CD14-positive monocyte (primary cell): ENCODE measurements around the gene ZNF23. TPM values are rescaled to one million over a fixed set of nuclear protein-coding genes. Genes with fewer than 3 reads are reported as not detected.

Source experiments
- DNase-seq, 3 donors: peaks; one replicate each; pipeline ENCODE4 v3.0.0-alpha.2; 2011 to 2022
- H2AFZ ChIP-seq: 2 replicates; pipeline ENCODE4 v1.6.0; 2012; ENCODE audit warnings: mild to moderate bottlenecking, low read depth, low read length, inconsistent platforms; ENCODE audit not compliant: insufficient read depth, poor library complexity, severe bottlenecking
- H3K27ac ChIP-seq, 2 donors: 1 replicate in 1 of 2; 2 replicates in 1 of 2; pipeline ENCODE4 v1.5.1; 2012 to 2013; ENCODE audit warnings: low read length in 2 of 2, control low read depth in 1 of 2, inconsistent platforms in 1 of 2, low read depth in 1 of 2, mild to moderate bottlenecking in 1 of 2
- H3K27me3 ChIP-seq, 2 donors: one replicate each; pipeline versions ENCODE4 v1.6.0 to v1.6.1; 2011 to 2013; ENCODE audit warnings: low read length in 2 of 2; ENCODE audit not compliant: control insufficient read depth in 2 of 2, insufficient read depth in 2 of 2
- H3K36me3 ChIP-seq, 2 donors: replicated peaks in 1 of 2; 1 replicate in 1 of 2; 2 replicates in 1 of 2; pipeline versions ENCODE4 v1.5.1 to v1.6.1; 2012 to 2013; ENCODE audit warnings: low read length in 2 of 2, control low read depth in 1 of 2, inconsistent platforms in 1 of 2, mild to moderate bottlenecking in 1 of 2; ENCODE audit not compliant: insufficient read depth in 2 of 2, control insufficient read depth in 1 of 2
- H3K4me1 ChIP-seq, 2 donors: 1 replicate in 1 of 2; 2 replicates in 1 of 2; pipeline versions ENCODE4 v1.5.1 to v1.6.1; 2012 to 2013; ENCODE audit warnings: low read length in 2 of 2, control low read depth in 1 of 2, inconsistent platforms in 1 of 2, mild to moderate bottlenecking in 1 of 2, moderate library complexity in 1 of 2; ENCODE audit not compliant: insufficient read depth in 2 of 2, control insufficient read depth in 1 of 2
- H3K4me2 ChIP-seq: replicated peaks from 2 replicates; pipeline ENCODE3; 2012; ENCODE audit warnings: low read length, moderate library complexity, mild to moderate bottlenecking; ENCODE audit not compliant: poor library complexity, severe bottlenecking; ENCODE audit errors: extremely low read depth
- H3K4me3 ChIP-seq, 3 experiments: fragments of 200-600 bp in 1 of 3; sonication (generic) in 1 of 3; replicated peaks in 1 of 3; 1 replicate in 2 of 3; 2 replicates in 1 of 3; pipeline ENCODE4 v1.5.1; 2011 to 2013; ENCODE audit warnings: low read length in 3 of 3, mild to moderate bottlenecking in 3 of 3, control low read depth in 2 of 3, low read depth in 2 of 3, inconsistent platforms in 1 of 3, moderate library complexity in 1 of 3
- H3K79me2 ChIP-seq: 2 replicates; pipeline ENCODE4 v1.6.0; 2012; ENCODE audit warnings: mild to moderate bottlenecking, control low read depth, inconsistent platforms, low read length, moderate library complexity; ENCODE audit not compliant: insufficient read depth
- H3K9ac ChIP-seq: 2 replicates; pipeline ENCODE4 v1.6.0; 2017; ENCODE audit warnings: low read length, mild to moderate bottlenecking; ENCODE audit not compliant: insufficient read depth, poor library complexity, severe bottlenecking
- H3K9me3 ChIP-seq, 2 donors: replicated peaks in 1 of 2; 1 replicate in 1 of 2; 2 replicates in 1 of 2; pipeline versions ENCODE4 v1.5.1 to v1.6.1; 2012 to 2013; ENCODE audit warnings: low read length in 2 of 2, control low read depth in 1 of 2; ENCODE audit not compliant: control insufficient read depth in 1 of 2, insufficient read depth in 1 of 2
- H4K20me1 ChIP-seq: 2 replicates; pipeline ENCODE4 v1.6.0; 2012; ENCODE audit warnings: mild to moderate bottlenecking, low read length, control low read depth, moderate library complexity; ENCODE audit not compliant: insufficient read depth
- H3K27ac Mint-ChIP-seq, 7 donors: one replicate each; pipeline ENCODE4 v1.8.0; 2020; ENCODE audit warnings: mild to moderate bottlenecking in 7 of 7, mixed read lengths in 7 of 7, moderate library complexity in 6 of 7, inconsistent platforms in 2 of 7
- H3K27me3 Mint-ChIP-seq, 3 donors: one replicate each; pipeline ENCODE4 v1.8.0; 2021 to 2022; ENCODE audit warnings: low read depth in 3 of 3, mild to moderate bottlenecking in 3 of 3, mixed read lengths in 3 of 3, moderate library complexity in 3 of 3, inconsistent platforms in 1 of 3
- H3K36me3 Mint-ChIP-seq, 2 donors: one replicate each; pipeline ENCODE4 v1.8.0; 2020; ENCODE audit warnings: mixed read lengths in 2 of 2, inconsistent platforms in 1 of 2, mild to moderate bottlenecking in 1 of 2
- H3K4me1 Mint-ChIP-seq: one replicate; pipeline ENCODE4 v1.8.0; 2020; ENCODE audit warnings: mild to moderate bottlenecking, mixed read lengths
- H3K4me3 Mint-ChIP-seq, 2 donors: one replicate each; pipeline ENCODE4 v1.8.0; 2020; ENCODE audit warnings: mild to moderate bottlenecking in 2 of 2, mixed read lengths in 2 of 2, moderate library complexity in 1 of 2
- H3K9me3 Mint-ChIP-seq, 7 donors: one replicate each; pipeline ENCODE4 v1.8.0; 2020 to 2022; ENCODE audit warnings: mixed read lengths in 7 of 7, mild to moderate bottlenecking in 6 of 7, moderate library complexity in 6 of 7, inconsistent platforms in 2 of 7
- CTCF ChIP-seq: fragments of 200-600 bp; IDR thresholded peaks from one replicate; pipeline ENCODE4 v1.8.0; 2022; ENCODE audit warnings: antibody characterized with exemption, mild to moderate bottlenecking
- WGBS: methylation state at CpG from one replicate; pipeline ENCODE4 v1.1.5; 2013; ENCODE audit warnings: missing lambda C conversion rate; ENCODE audit not compliant: insufficient coverage; 5-methylcytosine and 5-hydroxymethylcytosine counted together
- intact Hi-C, 2 donors: fragments of 100-400 bp; cut with micrococcal nuclease; formaldehyde crosslinking; loops; one replicate each; pipeline versions ENCODE4 v1.15.0 to v1.15.1; 2023
- polyA plus RNA-seq, 3 donors: library from polyadenylated mRNA; depleted of rRNA in 1 of 3; unstranded in 2 of 3; stranded (reverse) in 1 of 3; fragments of 300-500 nt in 2 of 3; fragments of >200 nt in 1 of 3; fragmentation: Illumina TruSeq in 2 of 3; gene quantifications; 1 replicate in 2 of 3; 2 replicates in 1 of 3; pipeline ENCODE4 v1.2.3, GENCODE V29; 2012 to 2021

ZNF23 gene
- polyA plus RNA-seq, 3 donors = 2.1 to 3.9 (median 2.8) TPM

GRCh38 chr16:71410146-71410545 lies 51.9 kb downstream of the ZNF23 start:
- Histone ChIP-seq H3K9ac (no peak overlapping the region), H3K4me1 (no peaks in the 10 kb centered on the region), H2AFZ (no peak overlapping the region), H3K27ac (no peak overlapping the region), H3K4me3 (no peak overlapping the region), H4K20me1 (no peaks in the 10 kb centered on the region), H3K4me2 (no peak overlapping the region), H3K36me3 (no peaks in the 10 kb centered on the region), H3K27me3 (peaks cover 0 to 12% of the 10 kb centered on the region in 2 donors), H3K79me2 (no peaks in the 10 kb centered on the region), H3K9me3 (peaks cover under 1 to 2% of the 10 kb centered on the region in 2 donors)
- no peak for TF ChIP-seq CTCF
- peaks cover 6% of the 10 kb centered on the region for H3K4me1 Mint-ChIP-seq
- peaks cover 0 to 10% (median 4%) of the 10 kb centered on the region in 7 donors for H3K9me3 Mint-ChIP-seq
- 88% methylated on average over 3 of the region's 5 CpGs for WGBS
- no peak for DNase-seq
- no peak overlapping the region for H3K4me3 Mint-ChIP-seq
- intact Hi-C loops = loop anchor here in 1 of 2 donors (5.0 kb wide), 2 partner anchors 87 to 202 kb away; no protein-coding TSS in a partner anchor
- no peaks in the 10 kb centered on the region for H3K36me3 Mint-ChIP-seq
- H3K27me3 Mint-ChIP-seq = peaks cover 17 to 50% (median 18%) of the 10 kb centered on the region in 3 donors
- H3K27ac Mint-ChIP-seq = no peak overlapping the region

- no peak overlapping the region for H3K9ac ChIP-seq
- peak overlapping the region in 1 of 2 donors; percentile 22 for H3K4me3 Mint-ChIP-seq
- H3K27me3 ChIP-seq = peaks cover 0 to 14% of the 10 kb centered on the region in 2 donors
- no peak for TF ChIP-seq CTCF
- H4K20me1 ChIP-seq = no peaks in the 10 kb centered on the region
- H3K36me3 Mint-ChIP-seq = no peaks in the 10 kb centered on the region
- WGBS = 79% methylated on average over 15 of the region's 16 CpGs
- H3K79me2 ChIP-seq = no peaks in the 10 kb centered on the region
- H3K4me2 ChIP-seq = no peak overlapping the region
- H3K4me1 Mint-ChIP-seq = peaks cover 6% of the 10 kb centered on the region
- peak overlapping the region in 1 of 7 donors; percentile 5 for H3K27ac Mint-ChIP-seq
- H3K27me3 Mint-ChIP-seq = peaks cover 17 to 56% (median 23%) of the 10 kb centered on the region in 3 donors
- H3K9me3 Mint-ChIP-seq = peaks cover 3 to 19% (median 12%) of the 10 kb centered on the region in 7 donors
- no peak overlapping the region for H3K27ac ChIP-seq
- H3K4me1 ChIP-seq = no peaks in the 10 kb centered on the region
- H3K4me3 ChIP-seq = no peak overlapping the region
- no peaks in the 10 kb centered on the region for H3K36me3 ChIP-seq
- H3K9me3 ChIP-seq = peaks cover 10 to 11% of the 10 kb centered on the region in 2 donors
- H2AFZ ChIP-seq = no peak overlapping the region
- intact Hi-C loops = no loop called here
- DNase-seq = no peak
Measured at GRCh38 chr16:71409011-71409775, 52.9 kb downstream of the ZNF23 start.
